ENCODE measurements around the gene FOXJ3. TPM values are rescaled to one million over a fixed set of nuclear protein-coding genes. Genes with fewer than 3 reads are reported as not detected.

FOXJ3 gene
- total and polyA plus RNA-seq, 2 donors from 2014 or later = 11.8 to 45.5 TPM

DNA sequence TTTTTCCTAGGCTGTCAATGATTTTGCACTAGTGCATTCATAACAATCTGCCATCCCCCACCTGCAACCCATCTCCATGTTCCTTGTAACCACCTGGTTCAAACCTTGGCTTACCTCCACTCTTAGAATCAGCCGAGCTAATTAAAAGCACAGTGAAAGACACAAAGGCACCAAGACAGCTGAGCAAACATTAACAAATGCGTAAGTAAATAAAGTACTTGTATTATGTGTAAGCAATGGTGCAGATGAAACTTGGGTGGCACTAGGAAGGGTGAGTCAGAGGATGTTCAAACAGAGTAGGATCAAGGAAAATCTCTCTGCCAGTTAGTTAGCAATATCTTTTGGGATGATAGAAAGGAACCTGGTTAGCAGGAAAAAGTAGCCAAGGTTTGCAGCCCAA lies 5.1 kb upstream of the FOXJ3 start:
- intact Hi-C loops (cut with DNase I) = no loop called here
- no peak overlapping the region for H3K27ac ChIP-seq (ENCODE audit: low read depth in 2 of 2, low read length in 2 of 2)
- no peaks in the 10 kb centered on the region for H3K27me3 ChIP-seq (ENCODE audit: control insufficient read depth, insufficient read depth, low read length)
- no peaks in the 10 kb centered on the region for H3K9me3 ChIP-seq (ENCODE audit: control insufficient read depth in 2 of 3, insufficient read depth in 1 of 3, low read length in 3 of 3)
- no peaks in the 10 kb centered on the region for H3K4me1 ChIP-seq (ENCODE audit: control insufficient read depth in 2 of 3, insufficient read depth in 2 of 3, low read depth in 1 of 3, low read length in 3 of 3)
- TF ChIP-seq, protein P1, sequence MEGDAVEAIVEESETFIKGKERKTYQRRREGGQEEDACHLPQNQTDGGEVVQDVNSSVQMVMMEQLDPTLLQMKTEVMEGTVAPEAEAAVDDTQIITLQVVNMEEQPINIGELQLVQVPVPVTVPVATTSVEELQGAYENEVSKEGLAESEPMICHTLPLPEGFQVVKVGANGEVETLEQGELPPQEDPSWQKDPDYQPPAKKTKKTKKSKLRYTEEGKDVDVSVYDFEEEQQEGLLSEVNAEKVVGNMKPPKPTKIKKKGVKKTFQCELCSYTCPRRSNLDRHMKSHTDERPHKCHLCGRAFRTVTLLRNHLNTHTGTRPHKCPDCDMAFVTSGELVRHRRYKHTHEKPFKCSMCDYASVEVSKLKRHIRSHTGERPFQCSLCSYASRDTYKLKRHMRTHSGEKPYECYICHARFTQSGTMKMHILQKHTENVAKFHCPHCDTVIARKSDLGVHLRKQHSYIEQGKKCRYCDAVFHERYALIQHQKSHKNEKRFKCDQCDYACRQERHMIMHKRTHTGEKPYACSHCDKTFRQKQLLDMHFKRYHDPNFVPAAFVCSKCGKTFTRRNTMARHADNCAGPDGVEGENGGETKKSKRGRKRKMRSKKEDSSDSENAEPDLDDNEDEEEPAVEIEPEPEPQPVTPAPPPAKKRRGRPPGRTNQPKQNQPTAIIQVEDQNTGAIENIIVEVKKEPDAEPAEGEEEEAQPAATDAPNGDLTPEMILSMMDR (IDR thresholded peaks at IDR 0.05; ENCODE audit: borderline replicate concordance, extremely low read depth, insufficient read depth) = no peak
- DNase-seq (no peak), FAIRE-seq (no peak)
- no peak overlapping the region for H3K9ac ChIP-seq (ENCODE audit: low read length in 3 of 3)
- no peak overlapping the region for H3K4me3 ChIP-seq (ENCODE audit: low read length in 3 of 3)
- no peaks in the 10 kb centered on the region for H3K36me3 ChIP-seq (ENCODE audit: control insufficient read depth in 2 of 3, insufficient read depth in 3 of 3, low read length in 3 of 3)

DNA sequence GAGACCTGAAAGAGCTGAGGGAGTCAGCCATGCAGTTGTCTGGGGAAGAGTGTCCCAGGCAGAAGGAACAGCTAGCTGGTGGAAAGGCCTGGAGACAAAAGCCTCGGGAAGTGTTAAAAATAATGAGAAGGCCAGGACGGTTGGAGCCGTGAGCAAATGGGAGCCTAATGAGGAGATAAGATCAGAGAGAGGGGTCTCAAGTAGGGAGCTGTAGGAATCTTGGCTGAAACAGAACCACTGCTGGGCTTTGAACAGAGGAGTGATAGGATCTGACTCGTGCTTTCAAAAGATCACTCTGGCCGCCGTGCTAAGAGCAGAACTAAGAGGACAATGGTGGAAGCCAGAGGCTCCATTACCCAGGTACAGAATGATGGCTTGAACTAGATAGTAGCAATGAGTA lies 1.9 kb upstream of the FOXJ3 start:
- H3K9ac ChIP-seq (ENCODE audit: low read length in 3 of 3) = no peak overlapping the region
- H3K27me3 ChIP-seq (ENCODE audit: control insufficient read depth, insufficient read depth, low read length) = no peaks in the 10 kb centered on the region
- FAIRE-seq = no peak
- no peaks in the 10 kb centered on the region for H3K9me3 ChIP-seq (ENCODE audit: control insufficient read depth in 2 of 3, insufficient read depth in 1 of 3, low read length in 3 of 3)
- TF ChIP-seq, protein P1 (IDR thresholded peaks at IDR 0.05; ENCODE audit: borderline replicate concordance, extremely low read depth, insufficient read depth) = no peak
- no peak for DNase-seq
- H3K4me3 ChIP-seq (ENCODE audit: low read length in 3 of 3) = no peak overlapping the region
- H3K4me1 ChIP-seq (ENCODE audit: control insufficient read depth in 2 of 3, insufficient read depth in 2 of 3, low read depth in 1 of 3, low read length in 3 of 3) = peaks cover 3 to 7% (median 4%) of the 10 kb centered on the region in 3 donors
- H3K27ac ChIP-seq (ENCODE audit: low read depth in 2 of 2, low read length in 2 of 2) = no peak overlapping the region
- intact Hi-C loops (cut with DNase I) = no loop called here
- no peaks in the 10 kb centered on the region for H3K36me3 ChIP-seq (ENCODE audit: control insufficient read depth in 2 of 3, insufficient read depth in 3 of 3, low read length in 3 of 3)

DNA sequence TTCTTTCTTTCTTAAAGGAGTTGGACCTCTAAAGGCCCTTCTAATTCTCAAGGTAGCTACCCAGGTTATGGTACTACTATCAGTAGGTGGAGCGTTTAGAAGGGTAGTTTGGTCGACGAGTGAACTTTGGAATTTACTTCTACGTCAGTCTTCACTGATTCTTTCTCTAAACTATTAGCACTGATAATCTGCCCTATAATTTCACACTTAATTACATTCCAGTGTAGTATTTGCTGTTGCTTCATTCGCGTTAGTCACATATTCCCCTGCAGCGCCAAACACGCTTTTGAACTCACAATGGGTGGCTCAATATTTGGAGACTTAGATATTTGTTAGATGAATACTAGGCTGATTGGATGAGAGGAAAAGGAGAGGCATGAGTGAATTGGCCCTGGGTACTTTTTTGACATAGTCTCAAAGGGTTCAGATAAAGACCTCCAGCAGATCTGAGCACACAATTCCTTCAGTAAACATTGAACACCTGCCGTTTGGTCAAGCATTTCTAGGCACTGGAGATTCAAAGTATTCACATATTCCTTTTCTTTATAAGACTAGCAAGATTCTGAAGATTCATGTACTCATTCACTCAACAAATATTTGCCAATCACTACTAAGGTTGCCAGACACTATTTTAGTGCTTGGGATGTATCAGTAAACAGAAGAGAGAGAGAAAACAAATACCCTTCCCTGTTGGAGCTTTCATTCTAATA lies 929 bp upstream of the FOXJ3 start:
- peak overlapping the region; percentile 68 to 84 (median 78) for H3K4me3 ChIP-seq (ENCODE audit: low read length in 3 of 3)
- no peaks in the 10 kb centered on the region for H3K9me3 ChIP-seq (ENCODE audit: control insufficient read depth in 2 of 3, insufficient read depth in 1 of 3, low read length in 3 of 3)
- peak overlapping the region; percentile 51 to 94 (median 84) for H3K9ac ChIP-seq (ENCODE audit: low read length in 3 of 3)
- peak overlapping the region; percentile 95 for H3K27ac ChIP-seq (ENCODE audit: low read depth in 2 of 2, low read length in 2 of 2)
- peak in 1 of 5 donors; percentile 22 for DNase-seq
- intact Hi-C loops (cut with DNase I) = no loop called here
- H3K27me3 ChIP-seq (ENCODE audit: control insufficient read depth, insufficient read depth, low read length) = no peaks in the 10 kb centered on the region
- TF ChIP-seq, protein P1 (IDR thresholded peaks at IDR 0.05; ENCODE audit: borderline replicate concordance, extremely low read depth, insufficient read depth) = no peak
- H3K36me3 ChIP-seq (ENCODE audit: control insufficient read depth in 2 of 3, insufficient read depth in 3 of 3, low read length in 3 of 3) = no peaks in the 10 kb centered on the region
- FAIRE-seq = no peak
- H3K4me1 ChIP-seq (ENCODE audit: control insufficient read depth in 2 of 3, insufficient read depth in 2 of 3, low read depth in 1 of 3, low read length in 3 of 3) = peaks cover 3 to 7% (median 4%) of the 10 kb centered on the region in 3 donors
